GM18520 (cell line): ENCODE measurements around the gene CAPN1.

Experiments
- ATAC-seq: cut with Tn5 transposase; IDR thresholded peaks from one replicate; pipeline ENCODE4 v1.9.1; 2021; ENCODE audit not compliant: unreplicated experiment

The CAPN1 gene

DNA sequence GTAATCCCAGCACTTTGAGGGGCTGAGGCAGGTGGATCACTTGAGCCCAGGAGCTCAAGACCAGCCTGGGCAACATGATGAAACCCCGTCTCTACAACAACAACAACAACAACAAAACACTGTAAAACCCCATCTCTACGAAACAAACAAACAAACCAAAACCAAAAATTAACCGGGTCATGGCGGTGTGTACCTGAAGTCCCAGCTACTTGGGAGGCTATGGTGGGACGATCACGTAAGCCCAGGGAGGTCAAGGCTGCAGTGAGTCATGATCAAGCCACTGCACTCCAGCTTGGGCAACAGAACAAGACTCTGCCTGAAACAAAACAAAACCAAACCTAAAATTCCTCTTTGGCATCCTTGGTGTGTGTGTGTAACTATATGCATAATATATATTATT is 73.0 kb downstream of the CAPN1 start:
- ATAC-seq, result no peak

DNA sequence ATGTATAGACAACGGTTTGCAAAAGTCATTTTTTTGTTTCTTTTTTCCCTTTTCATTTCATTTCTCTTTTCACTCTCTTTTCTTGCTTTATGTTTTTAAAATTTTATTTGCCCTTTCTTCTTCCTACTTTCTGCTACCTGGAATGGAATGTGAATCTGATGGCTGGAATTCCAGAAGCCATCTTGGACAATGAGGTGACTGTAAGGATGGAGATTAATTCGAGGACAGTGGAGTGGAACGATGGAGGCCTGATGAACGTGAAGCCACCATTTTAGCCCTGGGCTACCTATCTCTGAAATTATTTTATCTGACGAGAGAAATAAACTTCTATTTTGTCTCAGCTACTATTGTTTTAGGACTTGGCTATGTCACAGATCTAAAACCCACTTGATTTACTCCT is 77.3 kb downstream of the CAPN1 start:
- no peak for ATAC-seq

DNA sequence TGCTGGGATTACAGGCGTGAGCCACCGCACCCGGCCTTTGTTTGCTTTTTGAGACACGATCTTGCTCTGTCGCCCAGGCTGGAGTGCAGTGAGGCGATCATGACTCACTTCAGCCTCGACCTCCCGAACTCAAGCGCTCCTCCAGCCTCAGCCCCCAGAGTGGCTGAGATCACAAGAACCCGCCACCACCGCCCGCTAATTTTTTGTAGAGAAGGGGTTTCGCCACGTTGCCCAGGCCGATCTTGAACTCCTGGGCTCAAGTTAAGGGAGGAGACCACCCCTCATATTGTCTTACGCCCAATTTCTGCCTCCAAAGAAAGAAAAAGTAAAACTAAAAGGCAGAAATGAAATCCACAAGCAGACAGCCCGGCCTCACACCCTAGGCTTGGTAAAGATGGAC is 78.6 kb downstream of the CAPN1 start:
- ATAC-seq, result no peak

DNA sequence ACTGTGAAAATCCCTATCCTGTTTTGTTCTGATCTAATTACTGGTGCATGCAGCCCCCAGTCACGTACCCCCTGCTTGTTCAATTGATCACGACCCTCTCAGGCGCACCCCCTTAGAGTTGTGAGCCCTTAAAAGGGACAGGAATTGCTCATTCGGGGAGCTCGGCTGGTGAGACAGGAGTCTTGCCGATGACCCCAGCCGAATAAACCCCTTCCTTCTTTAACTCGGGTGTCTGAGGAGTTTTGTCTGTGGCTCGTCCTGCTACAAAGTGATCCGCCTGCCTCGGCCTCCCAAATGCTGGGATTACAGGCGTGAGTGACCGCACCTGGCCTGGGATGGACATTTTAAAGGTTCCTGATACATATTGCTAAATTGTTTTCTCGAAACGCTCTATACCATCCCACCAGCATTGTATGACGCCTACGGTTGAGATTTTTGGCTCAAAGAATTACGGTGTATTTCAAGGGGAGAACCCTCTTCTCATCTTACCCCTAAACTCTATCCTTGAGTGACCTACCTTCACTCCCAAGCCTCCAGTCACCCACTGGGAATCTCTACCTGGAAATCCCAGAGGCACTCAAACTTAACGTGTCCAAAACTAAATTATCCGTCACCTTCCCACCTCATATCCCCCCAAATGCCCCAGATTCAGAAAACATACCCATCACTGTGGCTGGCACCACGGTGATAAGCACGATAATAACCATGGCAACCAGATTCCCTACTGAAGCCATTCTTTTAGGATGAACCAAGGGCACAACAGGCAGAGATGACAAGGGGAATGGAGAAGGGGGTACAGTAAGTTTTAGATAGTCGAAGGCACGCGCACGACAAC is 79.2 kb downstream of the CAPN1 start:
- ATAC-seq, result no peak
